ENCODE measurements around the gene SRGAP2C.
"Not testable (repeated sequence)": the region's sequence is repeated elsewhere in the genome, so short reads cannot be mapped to it uniquely, and the experiment has no call there.

DNA sequence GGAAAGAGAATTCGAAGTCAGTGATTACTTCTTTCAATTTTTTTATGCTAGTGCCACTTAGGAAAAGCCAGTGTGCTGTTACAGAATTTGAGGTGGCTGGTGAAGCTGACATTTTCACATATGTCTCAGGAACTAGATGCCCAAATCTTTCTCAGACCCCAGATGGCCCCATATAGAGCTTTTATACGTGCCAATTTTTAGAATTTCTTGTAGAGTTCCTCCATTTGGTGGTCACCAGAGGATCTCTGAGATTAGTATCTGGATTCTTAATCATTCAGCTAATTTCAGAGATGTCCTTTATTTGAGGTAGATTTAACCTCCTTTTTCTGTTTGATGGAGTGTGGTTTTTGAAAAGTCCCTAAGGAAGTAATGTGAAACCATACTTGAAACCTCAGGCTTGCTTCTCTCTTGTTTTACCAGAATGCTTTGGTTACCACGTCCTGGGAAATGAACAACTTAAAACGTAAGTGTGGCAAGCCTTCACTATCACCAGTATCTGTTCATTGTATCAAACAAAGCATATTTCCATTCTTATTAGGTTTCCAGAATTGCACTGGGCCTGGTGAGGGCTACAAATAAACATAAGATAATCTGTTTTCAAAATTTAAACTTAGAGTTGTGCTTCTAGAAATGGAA, 164.7 kb downstream of the SRGAP2C start:
- TF ChIP-seq, protein P1, sequence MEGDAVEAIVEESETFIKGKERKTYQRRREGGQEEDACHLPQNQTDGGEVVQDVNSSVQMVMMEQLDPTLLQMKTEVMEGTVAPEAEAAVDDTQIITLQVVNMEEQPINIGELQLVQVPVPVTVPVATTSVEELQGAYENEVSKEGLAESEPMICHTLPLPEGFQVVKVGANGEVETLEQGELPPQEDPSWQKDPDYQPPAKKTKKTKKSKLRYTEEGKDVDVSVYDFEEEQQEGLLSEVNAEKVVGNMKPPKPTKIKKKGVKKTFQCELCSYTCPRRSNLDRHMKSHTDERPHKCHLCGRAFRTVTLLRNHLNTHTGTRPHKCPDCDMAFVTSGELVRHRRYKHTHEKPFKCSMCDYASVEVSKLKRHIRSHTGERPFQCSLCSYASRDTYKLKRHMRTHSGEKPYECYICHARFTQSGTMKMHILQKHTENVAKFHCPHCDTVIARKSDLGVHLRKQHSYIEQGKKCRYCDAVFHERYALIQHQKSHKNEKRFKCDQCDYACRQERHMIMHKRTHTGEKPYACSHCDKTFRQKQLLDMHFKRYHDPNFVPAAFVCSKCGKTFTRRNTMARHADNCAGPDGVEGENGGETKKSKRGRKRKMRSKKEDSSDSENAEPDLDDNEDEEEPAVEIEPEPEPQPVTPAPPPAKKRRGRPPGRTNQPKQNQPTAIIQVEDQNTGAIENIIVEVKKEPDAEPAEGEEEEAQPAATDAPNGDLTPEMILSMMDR (IDR thresholded peaks at IDR 0.05), result not testable (repeated sequence)
- TF ChIP-seq POLR2A, POLR2AphosphoS5 (IDR thresholded peaks at IDR 0.05): not testable (repeated sequence)
